Memory B cell (primary cell): ENCODE results near the gene DPP9.
A peak's percentile ranks its signal among the peaks of the same experiment; 100 is the strongest.

Source experiments
- ATAC-seq: fragments of 150-1000 bp; cut with Tn5 transposase; 2 replicates; pipeline ENCODE4 v1.10.0; 2021; ENCODE audit warnings: low read depth, mild to moderate bottlenecking, moderate library complexity
- DNase-seq, 2 donors: peaks; one replicate each; pipeline ENCODE4 v3.0.0; 2022; ENCODE audit warnings: low spot score in 2 of 2
- H3K27ac Mint-ChIP-seq: one replicate; pipeline ENCODE4 v1.8.0; 2022; ENCODE audit warnings: mild to moderate bottlenecking, moderate library complexity, mixed read lengths
- H3K27me3 Mint-ChIP-seq: one replicate; pipeline ENCODE4 v1.8.0; 2022; ENCODE audit warnings: mixed read lengths
- H3K36me3 Mint-ChIP-seq: one replicate; pipeline ENCODE4 v1.8.0; 2022; ENCODE audit warnings: mild to moderate bottlenecking, mixed read lengths
- H3K4me1 Mint-ChIP-seq: one replicate; pipeline ENCODE4 v1.8.0; 2022; ENCODE audit warnings: mixed read lengths
- H3K4me3 Mint-ChIP-seq: one replicate; pipeline ENCODE4 v1.8.0; 2022; ENCODE audit warnings: mild to moderate bottlenecking, moderate library complexity, mixed read lengths
- H3K9me3 Mint-ChIP-seq: one replicate; pipeline ENCODE4 v1.8.0; 2022; ENCODE audit warnings: mixed read lengths

DPP9 gene

GRCh38 chr19:4656102-4656501, 67.5 kb downstream of the DPP9 start:
- peaks cover 10% of the 10 kb centered on the region for H3K36me3 Mint-ChIP-seq
- no peak overlapping the region for H3K4me3 Mint-ChIP-seq
- no peak for ATAC-seq
- H3K27ac Mint-ChIP-seq, result no peak overlapping the region
- peaks cover 4% of the 10 kb centered on the region for H3K4me1 Mint-ChIP-seq
- H3K9me3 Mint-ChIP-seq, result no peaks in the 10 kb centered on the region
- no peaks in the 10 kb centered on the region for H3K27me3 Mint-ChIP-seq
- no peak for DNase-seq

DNA sequence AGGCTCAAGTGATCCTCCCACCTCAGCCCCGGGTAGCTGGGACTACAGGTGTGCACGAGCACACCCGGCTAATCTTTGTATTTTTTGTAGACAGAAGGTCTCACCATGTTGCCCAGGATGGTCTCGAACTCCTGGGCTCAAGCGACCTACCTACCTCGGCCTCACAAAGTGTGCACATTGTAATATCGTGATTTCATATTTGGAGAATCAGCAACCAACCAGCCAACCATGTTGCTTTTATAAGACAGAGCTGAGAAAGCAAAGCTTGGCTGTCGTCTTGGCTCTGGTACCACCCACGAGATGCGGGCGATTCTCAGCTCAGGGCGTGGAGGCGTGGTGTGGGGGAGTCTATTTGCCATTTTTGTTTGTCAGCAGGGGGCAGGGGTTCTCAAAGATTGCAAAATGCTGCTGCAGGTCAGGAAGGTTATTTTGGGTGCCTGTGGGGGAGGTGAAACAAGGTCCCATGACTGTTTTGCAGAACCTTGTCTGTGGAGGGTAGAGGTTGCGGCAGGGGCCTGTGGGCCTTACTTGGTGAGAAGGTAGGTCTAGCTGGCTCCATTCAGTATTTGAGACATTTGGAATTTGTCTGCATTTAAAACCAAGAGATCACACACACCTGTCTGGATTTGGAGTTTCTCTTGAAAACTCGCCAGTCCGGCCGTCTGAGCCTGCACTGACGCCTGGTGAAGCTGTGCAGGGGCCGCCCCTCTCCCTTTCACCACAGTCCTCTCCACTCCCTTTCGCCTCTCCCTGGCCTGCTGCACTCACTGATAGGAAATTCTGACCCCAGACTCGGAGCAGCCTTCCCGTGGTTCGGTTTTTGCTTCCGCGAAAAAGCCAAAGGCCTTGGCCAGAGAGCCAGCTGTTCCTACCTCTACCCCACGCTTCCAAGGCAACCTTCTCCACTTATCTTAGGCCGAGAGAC, 68.9 kb downstream of the DPP9 start:
- no peaks in the 10 kb centered on the region for H3K27me3 Mint-ChIP-seq
- H3K9me3 Mint-ChIP-seq, result no peaks in the 10 kb centered on the region
- H3K4me1 Mint-ChIP-seq, result peaks cover 4% of the 10 kb centered on the region
- no peak overlapping the region for H3K4me3 Mint-ChIP-seq
- DNase-seq (no peak), ATAC-seq (peak; percentile 34)
- peaks cover 7% of the 10 kb centered on the region for H3K36me3 Mint-ChIP-seq
- H3K27ac Mint-ChIP-seq, result peak overlapping the region; percentile 76

GRCh38 chr19:4653793-4654436, 69.7 kb downstream of the DPP9 start:
- H3K36me3 Mint-ChIP-seq, result peaks cover 7% of the 10 kb centered on the region
- no peak overlapping the region for H3K27ac Mint-ChIP-seq

DNA sequence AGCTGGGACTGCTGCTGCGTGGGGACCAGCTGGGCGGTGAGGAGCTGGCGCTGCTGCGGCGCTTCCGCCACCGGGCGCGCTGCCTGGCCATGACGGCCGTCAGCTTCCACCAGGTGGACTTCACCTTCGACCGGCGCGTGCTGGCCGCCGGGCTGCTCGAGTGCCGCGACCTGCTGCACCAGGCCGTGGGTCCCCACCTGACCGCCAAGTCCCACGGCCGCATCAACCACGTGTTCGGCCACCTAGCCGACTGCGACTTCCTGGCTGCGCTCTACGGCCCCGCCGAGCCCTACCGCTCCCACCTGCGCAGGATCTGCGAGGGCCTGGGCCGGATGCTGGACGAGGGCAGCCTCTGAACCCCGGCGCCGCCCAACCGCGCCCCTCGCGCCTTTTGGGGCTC, 71.6 kb downstream of the DPP9 start:
- no peak for ATAC-seq
- no peak overlapping the region for H3K4me3 Mint-ChIP-seq
- H3K27ac Mint-ChIP-seq, result no peak overlapping the region
- H3K36me3 Mint-ChIP-seq, result peaks cover 7% of the 10 kb centered on the region
- peaks cover 13% of the 10 kb centered on the region for H3K4me1 Mint-ChIP-seq
- no peaks in the 10 kb centered on the region for H3K9me3 Mint-ChIP-seq
- H3K27me3 Mint-ChIP-seq, result no peaks in the 10 kb centered on the region
- no peak for DNase-seq

More at GRCh38 chr19:4653793-4654436, 69.7 kb downstream of the DPP9 start:
- DNase-seq (no peak), ATAC-seq (no peak)
- no peaks in the 10 kb centered on the region for H3K27me3 Mint-ChIP-seq
- H3K4me3 Mint-ChIP-seq, result no peak overlapping the region
- peaks cover 7% of the 10 kb centered on the region for H3K4me1 Mint-ChIP-seq
- no peaks in the 10 kb centered on the region for H3K9me3 Mint-ChIP-seq

GRCh38 chr19:4650159-4650558, 73.5 kb downstream of the DPP9 start:
- Mint-ChIP-seq H3K4me3 (no peak overlapping the region), H3K36me3 (peaks cover 11% of the 10 kb centered on the region), H3K27me3 (no peaks in the 10 kb centered on the region), H3K27ac (peak overlapping the region; percentile 28), H3K9me3 (no peaks in the 10 kb centered on the region), H3K4me1 (peaks cover 18% of the 10 kb centered on the region)
- ATAC-seq (no peak), DNase-seq (no peak)

DNA sequence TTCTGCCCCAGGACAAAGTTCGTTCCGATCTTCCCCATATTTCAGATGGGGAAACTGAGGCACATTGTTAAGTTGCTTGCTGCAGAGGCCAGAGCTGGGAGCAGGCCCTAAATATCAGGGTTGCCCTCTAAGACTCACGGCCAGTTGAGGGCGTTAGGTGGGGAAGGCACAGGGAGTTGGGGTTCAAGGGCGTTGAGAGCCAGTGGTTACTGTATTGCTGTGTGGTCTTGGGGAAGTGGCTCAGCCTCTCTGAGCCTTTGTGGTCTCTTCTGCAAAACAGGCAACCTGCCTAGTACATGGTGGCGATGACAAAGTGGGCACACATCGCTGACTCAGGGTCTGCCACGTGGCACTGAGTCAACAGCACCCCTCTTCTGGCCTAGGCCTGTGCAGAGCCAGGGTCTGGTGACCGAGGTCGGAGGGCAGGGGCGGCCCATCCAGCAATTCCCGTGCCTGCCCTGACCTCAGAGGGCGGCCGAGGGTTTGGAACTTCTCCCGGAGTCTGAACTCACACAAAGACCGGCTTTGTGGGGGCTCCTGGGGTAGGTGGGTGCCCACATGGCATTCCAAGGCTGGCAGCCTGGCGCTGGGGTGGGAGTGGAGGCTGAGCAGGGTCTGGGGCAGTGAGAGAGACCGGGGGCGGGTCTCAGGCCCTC, 74.1 kb downstream of the DPP9 start:
- Mint-ChIP-seq H3K27ac (peak overlapping the region; percentile 28), H3K36me3 (peaks cover 6% of the 10 kb centered on the region), H3K4me3 (no peak overlapping the region), H3K9me3 (no peaks in the 10 kb centered on the region), H3K27me3 (no peaks in the 10 kb centered on the region), H3K4me1 (peaks cover 15% of the 10 kb centered on the region)
- ATAC-seq (no peak), DNase-seq (no peak)

DNA sequence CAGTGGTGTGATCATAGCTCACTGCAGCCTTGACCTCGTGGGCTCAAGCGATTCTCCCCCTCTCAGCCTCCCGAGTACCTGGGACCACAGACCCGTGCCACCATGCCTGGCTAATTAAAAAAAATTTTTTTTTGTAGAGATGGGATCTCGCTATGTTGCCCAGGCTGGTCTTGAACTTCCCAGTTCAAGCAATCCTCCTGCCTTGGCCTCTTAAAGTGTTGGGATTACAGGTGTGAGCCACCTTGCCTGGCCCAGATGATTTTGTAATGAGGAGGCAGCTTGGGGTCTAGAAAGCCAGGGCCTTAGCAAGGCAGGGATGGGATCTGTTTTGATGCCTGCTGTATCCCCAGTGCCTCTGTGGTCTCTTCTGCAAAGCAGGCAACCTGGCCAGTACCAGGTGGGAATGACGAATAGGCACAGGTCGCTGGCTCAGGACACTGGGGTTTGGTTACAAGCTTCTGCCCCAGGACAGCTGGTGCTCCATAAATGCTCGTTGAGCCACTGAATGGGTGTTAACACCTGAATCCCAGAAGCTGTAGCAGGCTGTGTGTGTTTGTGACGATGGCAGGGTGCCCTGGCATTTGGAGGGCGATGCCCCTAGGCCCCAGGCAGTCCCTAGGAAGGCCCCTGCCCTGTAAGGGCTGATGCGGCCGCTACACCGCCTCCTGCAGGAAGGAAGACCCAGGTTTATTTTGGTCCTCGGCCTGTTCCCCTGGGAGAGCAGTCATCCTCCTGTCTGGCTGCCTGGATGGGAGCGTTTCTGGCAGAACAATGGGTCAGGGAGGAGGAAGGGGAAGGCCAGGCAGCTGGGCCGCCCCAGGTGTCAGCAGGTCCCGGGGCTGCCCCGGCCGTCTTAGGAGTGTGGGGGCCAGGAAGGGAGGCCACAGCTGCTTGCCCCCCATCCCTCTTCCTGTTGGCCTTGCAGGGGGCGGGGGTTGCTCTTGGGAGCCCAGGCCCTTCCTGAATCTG, 75.7 kb downstream of the DPP9 start:
- H3K4me1 Mint-ChIP-seq, result peaks cover 13% of the 10 kb centered on the region
- no peaks in the 10 kb centered on the region for H3K9me3 Mint-ChIP-seq
- H3K27ac Mint-ChIP-seq, result peak overlapping the region; percentile 60
- H3K27me3 Mint-ChIP-seq, result no peaks in the 10 kb centered on the region
- no peak for ATAC-seq
- no peak for DNase-seq
- H3K36me3 Mint-ChIP-seq, result peaks cover 5% of the 10 kb centered on the region
- peak overlapping the region; percentile 51 for H3K4me3 Mint-ChIP-seq

- no peak overlapping the region for H3K27ac Mint-ChIP-seq
- no peaks in the 10 kb centered on the region for H3K9me3 Mint-ChIP-seq
- H3K27me3 Mint-ChIP-seq, result no peaks in the 10 kb centered on the region
- DNase-seq, result no peak
- no peak for ATAC-seq
- H3K4me3 Mint-ChIP-seq, result no peak overlapping the region
- peaks cover 8% of the 10 kb centered on the region for H3K36me3 Mint-ChIP-seq
- H3K4me1 Mint-ChIP-seq, result peaks cover 23% of the 10 kb centered on the region
Measured at GRCh38 chr19:4645718-4646117, 77.9 kb downstream of the DPP9 start.

DNA sequence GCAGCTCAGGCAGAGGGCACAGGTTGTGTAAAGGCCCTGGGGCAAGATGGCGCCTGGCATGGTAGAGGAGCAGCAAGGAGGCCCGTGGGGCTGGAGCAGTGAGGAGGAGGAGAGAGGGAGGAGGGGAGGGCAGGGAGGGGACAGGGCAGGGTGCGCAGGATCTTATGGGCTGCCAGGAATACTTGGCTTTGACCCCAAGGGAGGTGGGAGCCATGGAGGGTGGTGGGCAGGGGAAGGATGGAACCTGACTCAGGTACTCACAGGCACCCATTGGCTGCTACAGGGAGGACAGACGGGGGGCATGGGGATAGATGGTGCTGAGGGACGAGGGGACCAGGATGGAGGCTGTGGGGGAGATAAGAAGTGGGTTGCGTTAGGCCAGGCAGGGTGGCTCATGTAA, 81.0 kb downstream of the DPP9 start:
- peak overlapping the region; percentile 47 for H3K4me3 Mint-ChIP-seq
- H3K27me3 Mint-ChIP-seq, result no peaks in the 10 kb centered on the region
- peaks cover 8% of the 10 kb centered on the region for H3K36me3 Mint-ChIP-seq
- no peaks in the 10 kb centered on the region for H3K9me3 Mint-ChIP-seq
- peak overlapping the region; percentile 79 for H3K27ac Mint-ChIP-seq
- peaks cover 23% of the 10 kb centered on the region for H3K4me1 Mint-ChIP-seq
- DNase-seq (no peak), ATAC-seq (no peak)

- peaks cover 4% of the 10 kb centered on the region for H3K36me3 Mint-ChIP-seq
- H3K9me3 Mint-ChIP-seq, result no peaks in the 10 kb centered on the region
- DNase-seq (no peak), ATAC-seq (no peak)
- no peak overlapping the region for H3K27ac Mint-ChIP-seq
- peak overlapping the region; percentile 64 for H3K4me3 Mint-ChIP-seq
- peaks cover 20% of the 10 kb centered on the region for H3K4me1 Mint-ChIP-seq
- no peaks in the 10 kb centered on the region for H3K27me3 Mint-ChIP-seq
Measured at GRCh38 chr19:4641132-4641531, 82.5 kb downstream of the DPP9 start.

GRCh38 chr19:4640247-4641000, 83.2 kb downstream of the DPP9 start:
- Mint-ChIP-seq H3K4me1 (peaks cover 20% of the 10 kb centered on the region), H3K27me3 (no peaks in the 10 kb centered on the region), H3K9me3 (no peaks in the 10 kb centered on the region), H3K36me3 (peaks cover 2% of the 10 kb centered on the region), H3K27ac (peak overlapping the region; percentile 83), H3K4me3 (peak overlapping the region; percentile 100)
- no peak for DNase-seq
- ATAC-seq, result no peak

- Mint-ChIP-seq H3K36me3 (peaks cover 2% of the 10 kb centered on the region), H3K4me1 (peaks cover 20% of the 10 kb centered on the region), H3K9me3 (no peaks in the 10 kb centered on the region), H3K27me3 (no peaks in the 10 kb centered on the region), H3K4me3 (peak overlapping the region; percentile 100), H3K27ac (peak overlapping the region; percentile 83)
- DNase-seq (no peak), ATAC-seq (peak; percentile 4)
Measured at GRCh38 chr19:4639531-4640246, 84.0 kb downstream of the DPP9 start.
